ENCODE results near the gene PINLYP. TPM values are rescaled to one million over a fixed set of nuclear protein-coding genes. Genes with fewer than 3 reads are reported as not detected.

Gene PINLYP
- total and polyA plus RNA-seq, 9 of the 15 experiments (the other 6 are each of a cell fraction or from before 2014, with no cell fraction given) = 1.00 to 6.7 (median 2.2) TPM

DNA sequence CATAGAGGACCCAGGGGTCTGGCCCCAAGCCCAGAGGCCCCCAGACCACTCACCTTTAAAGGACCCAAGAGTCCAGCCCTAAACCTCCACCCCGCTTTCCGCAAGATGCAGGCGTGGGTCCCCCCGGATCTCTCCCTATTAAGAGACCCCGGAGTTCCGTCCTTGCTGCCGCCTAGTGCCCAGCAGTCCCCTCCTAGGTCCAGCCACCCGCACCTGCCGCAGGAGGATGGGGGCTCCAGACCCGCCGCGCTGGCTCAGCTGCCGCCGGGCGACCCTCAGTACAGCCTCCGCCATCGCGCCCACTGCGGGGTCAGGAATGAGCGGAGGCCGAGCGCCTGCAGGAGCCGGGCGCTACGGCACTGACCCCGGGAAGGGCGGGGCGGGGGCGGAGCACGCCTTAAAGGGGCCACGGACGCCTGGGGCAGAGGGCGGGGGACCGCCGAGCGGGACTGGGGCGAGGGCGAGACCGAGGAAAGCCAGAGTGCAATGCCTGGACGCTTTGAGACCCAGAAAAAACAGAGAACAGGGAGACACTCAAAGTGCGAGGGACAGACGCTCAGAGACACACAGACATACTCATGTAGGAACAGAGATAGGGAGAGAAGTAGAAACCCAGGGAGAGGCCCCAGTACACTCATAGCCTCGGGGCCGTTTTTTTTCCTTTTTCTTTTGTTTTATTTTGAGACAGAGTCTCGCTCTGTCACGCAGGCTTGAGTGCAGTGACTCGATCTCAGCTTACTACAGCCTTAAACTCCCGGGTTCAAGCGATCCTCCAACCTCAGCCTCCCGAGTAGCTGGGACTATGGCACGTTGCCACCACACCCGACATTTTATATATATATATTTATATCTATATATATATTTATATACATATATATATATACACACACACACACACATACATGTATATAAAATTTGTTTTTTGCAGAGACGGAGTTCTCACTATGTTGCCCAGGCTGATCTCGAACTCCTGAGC, 48.4 kb upstream of the PINLYP start, which contains the start of gene ETHE1:
TSS of gene ETHE1 (minus strand) at position 318 of the 976 bp plus-strand sequence. CDS start at position 294, 24 bp downstream.
- H2AFZ ChIP-seq (ENCODE audit: low read depth, low read length) = peak within 1 kb of the TSS; percentile 99
- CTCF ChIA-PET (ENCODE audit: low intra/inter-chr PET ratio) = no interaction called here
- POLR2A ChIA-PET = interaction anchor here (0.5 to 1.6 kb wide), 5 partner anchors 7 to 87 kb away, joined by 3 to 5 read pairs (median 3); no protein-coding TSS in a partner anchor
- in situ Hi-C loops (cut with MboI) = no loop called here
- no TSS peak for BruUV-seq (replicated peaks)
- peak within 1 kb of the TSS; percentile 65 to 98 for H3K9ac ChIP-seq (ENCODE audit: insufficient read depth in 1 of 2, low read depth in 2 of 2, low read length in 2 of 2)
- DNase-seq (ENCODE audit: extremely low read depth in 1 of 4, low spot score in 3 of 4) (peak; percentile 87 to 92 (median 90)), ATAC-seq (peak; percentile 99), FAIRE-seq (no peak)
- no peaks in the 10 kb centered on the region for H3K79me2 ChIP-seq (ENCODE audit: control insufficient read depth, insufficient read depth, low read length)
- H3K27me3 ChIP-seq (ENCODE audit: control insufficient read depth in 2 of 2, insufficient read depth in 2 of 2, low read length in 2 of 2) = no peaks in the 10 kb centered on the region
- H3K4me1 ChIP-seq (replicated peaks in 1 of 2; ENCODE audit: control insufficient read depth in 2 of 2, insufficient read depth in 2 of 2, low read length in 2 of 2) = peaks cover 5 to 32% of the 10 kb centered on the region in 2 experiments; a peak in 4 of 5 replicates
- intact Hi-C loops (cut with micrococcal nuclease) = no loop called here
- peak within 1 kb of the TSS; percentile 50 for H3K27ac ChIP-seq (ENCODE audit: extremely low read depth, low read depth, low read length)
- H3K9me1 ChIP-seq (ENCODE audit: control insufficient read depth, insufficient read depth, low read length) = no peaks in the 10 kb centered on the region
- no peaks in the 10 kb centered on the region for H3K36me3 ChIP-seq (ENCODE audit: control insufficient read depth, insufficient read depth, low read length)
- no peaks in the 10 kb centered on the region for H3K9me3 ChIP-seq (replicated peaks; ENCODE audit: control insufficient read depth, insufficient read depth, low read depth, low read length)
- H3K4me3 ChIP-seq = peak within 1 kb of the TSS; percentile 79
- H4K20me1 ChIP-seq (replicated peaks; ENCODE audit: control insufficient read depth, insufficient read depth, low read length) = no peaks in the 10 kb centered on the region
- peak within 1 kb of the TSS; percentile 89 for H3K4me2 ChIP-seq (ENCODE audit: insufficient read depth, low read length)
- 5% methylated on average over 48 of the region's 54 CpGs for WGBS (ENCODE audit: insufficient coverage, low coverage, missing lambda C conversion rate)
- TF ChIP-seq L3MBTL2 (IDR thresholded peaks at IDR 0.05) = peak; percentile 93
- 0 out of 2 replicates have a peak, but pooled peaks have one; percentile 12 for TF ChIP-seq POLR2H (tag; IDR thresholded peaks at IDR 0.05; ENCODE audit: low read depth)
- no peak for TF ChIP-seq SREBF2 (CRISPR knock-in tag; IDR thresholded peaks at IDR 0.05)
- peak; percentile 62; the same call in 1 of the 2 replicates for TF ChIP-seq RB1 (IDR thresholded peaks at IDR 0.05; ENCODE audit: low read depth)
- peak; percentile 71 for TF ChIP-seq SP1 (CRISPR knock-in tag; IDR thresholded peaks at IDR 0.05)
- TF ChIP-seq SIN3A (IDR thresholded peaks at IDR 0.05; ENCODE audit: borderline replicate concordance in 2 of 2, control insufficient read depth in 1 of 2, low read depth in 2 of 2, low read length in 2 of 2) = 0 out of 4 replicates have a peak, but pooled peaks of 1 of the 2 experiments have one; percentile 50
- TF ChIP-seq HMGN3 (IDR thresholded peaks at IDR 0.05; ENCODE audit: borderline replicate concordance, extremely low read depth, insufficient read length, low read depth, low read length) = peak; percentile 55
- TF ChIP-seq, protein P1, sequence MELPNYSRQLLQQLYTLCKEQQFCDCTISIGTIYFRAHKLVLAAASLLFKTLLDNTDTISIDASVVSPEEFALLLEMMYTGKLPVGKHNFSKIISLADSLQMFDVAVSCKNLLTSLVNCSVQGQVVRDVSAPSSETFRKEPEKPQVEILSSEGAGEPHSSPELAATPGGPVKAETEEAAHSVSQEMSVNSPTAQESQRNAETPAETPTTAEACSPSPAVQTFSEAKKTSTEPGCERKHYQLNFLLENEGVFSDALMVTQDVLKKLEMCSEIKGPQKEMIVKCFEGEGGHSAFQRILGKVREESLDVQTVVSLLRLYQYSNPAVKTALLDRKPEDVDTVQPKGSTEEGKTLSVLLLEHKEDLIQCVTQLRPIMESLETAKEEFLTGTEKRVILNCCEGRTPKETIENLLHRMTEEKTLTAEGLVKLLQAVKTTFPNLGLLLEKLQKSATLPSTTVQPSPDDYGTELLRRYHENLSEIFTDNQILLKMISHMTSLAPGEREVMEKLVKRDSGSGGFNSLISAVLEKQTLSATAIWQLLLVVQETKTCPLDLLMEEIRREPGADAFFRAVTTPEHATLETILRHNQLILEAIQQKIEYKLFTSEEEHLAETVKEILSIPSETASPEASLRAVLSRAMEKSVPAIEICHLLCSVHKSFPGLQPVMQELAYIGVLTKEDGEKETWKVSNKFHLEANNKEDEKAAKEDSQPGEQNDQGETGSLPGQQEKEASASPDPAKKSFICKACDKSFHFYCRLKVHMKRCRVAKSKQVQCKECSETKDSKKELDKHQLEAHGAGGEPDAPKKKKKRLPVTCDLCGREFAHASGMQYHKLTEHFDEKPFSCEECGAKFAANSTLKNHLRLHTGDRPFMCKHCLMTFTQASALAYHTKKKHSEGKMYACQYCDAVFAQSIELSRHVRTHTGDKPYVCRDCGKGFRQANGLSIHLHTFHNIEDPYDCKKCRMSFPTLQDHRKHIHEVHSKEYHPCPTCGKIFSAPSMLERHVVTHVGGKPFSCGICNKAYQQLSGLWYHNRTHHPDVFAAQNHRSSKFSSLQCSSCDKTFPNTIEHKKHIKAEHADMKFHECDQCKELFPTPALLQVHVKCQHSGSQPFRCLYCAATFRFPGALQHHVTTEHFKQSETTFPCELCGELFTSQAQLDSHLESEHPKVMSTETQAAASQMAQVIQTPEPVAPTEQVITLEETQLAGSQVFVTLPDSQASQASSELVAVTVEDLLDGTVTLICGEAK (IDR thresholded peaks at IDR 0.05) = no peak
- TF ChIP-seq, protein P1 (CRISPR knock-in tag; IDR thresholded peaks at IDR 0.05) = no peak
- TF ChIP-seq NEUROD1 (IDR thresholded peaks at IDR 0.05; ENCODE audit: borderline replicate concordance, low read depth, low read length, partially characterized antibody) = peak; percentile 81
- TF ChIP-seq NR2C2 (CRISPR knock-in tag; IDR thresholded peaks at IDR 0.05) = no peak
- TF ChIP-seq NR2C2 (tag; IDR thresholded peaks at IDR 0.05) = peak; percentile 93

Data from K562 (cell line).